ENCODE data around the gene TEKTIP1.

Gene TEKTIP1

DNA sequence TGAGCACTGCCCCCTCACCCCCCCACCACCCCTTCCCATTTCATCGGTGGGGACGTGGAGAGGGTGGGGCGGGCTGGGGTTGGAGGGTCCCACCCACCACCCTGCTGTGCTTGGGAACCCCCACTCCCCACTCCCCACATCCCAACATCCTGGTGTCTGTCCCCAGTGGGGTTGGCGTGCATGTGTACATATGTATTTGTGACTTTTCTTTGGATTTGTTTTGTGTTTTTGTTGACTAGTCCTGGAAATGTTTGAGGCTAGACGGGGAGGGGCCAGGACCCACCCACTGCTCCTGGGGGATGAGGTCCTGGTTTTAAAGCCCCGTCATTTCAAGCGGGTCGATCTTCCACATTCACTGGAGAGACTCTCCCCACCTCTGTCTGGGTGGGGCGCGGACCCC, 3.0 kb upstream of the TEKTIP1 start:
- Histone ChIP-seq H3K4me1 (ENCODE audit: control insufficient read depth, insufficient read depth, low read length) (peaks cover 11% of the 10 kb centered on the region), H3K27me3 (replicated peaks; ENCODE audit: control insufficient read depth, insufficient read depth, low read length) (no peaks in the 10 kb centered on the region), H3K36me3 (ENCODE audit: control insufficient read depth, insufficient read depth, low read length, severe bottlenecking) (peaks cover 44% of the 10 kb centered on the region), H3K9me3 (ENCODE audit: control insufficient read depth, low read length) (no peaks in the 10 kb centered on the region), H3K4me3 (ENCODE audit: low read length) (no peak overlapping the region), H3K9ac (ENCODE audit: low read length) (peak overlapping the region; percentile 41)
- no peak for DNase-seq (ENCODE audit: low read depth)

DNA sequence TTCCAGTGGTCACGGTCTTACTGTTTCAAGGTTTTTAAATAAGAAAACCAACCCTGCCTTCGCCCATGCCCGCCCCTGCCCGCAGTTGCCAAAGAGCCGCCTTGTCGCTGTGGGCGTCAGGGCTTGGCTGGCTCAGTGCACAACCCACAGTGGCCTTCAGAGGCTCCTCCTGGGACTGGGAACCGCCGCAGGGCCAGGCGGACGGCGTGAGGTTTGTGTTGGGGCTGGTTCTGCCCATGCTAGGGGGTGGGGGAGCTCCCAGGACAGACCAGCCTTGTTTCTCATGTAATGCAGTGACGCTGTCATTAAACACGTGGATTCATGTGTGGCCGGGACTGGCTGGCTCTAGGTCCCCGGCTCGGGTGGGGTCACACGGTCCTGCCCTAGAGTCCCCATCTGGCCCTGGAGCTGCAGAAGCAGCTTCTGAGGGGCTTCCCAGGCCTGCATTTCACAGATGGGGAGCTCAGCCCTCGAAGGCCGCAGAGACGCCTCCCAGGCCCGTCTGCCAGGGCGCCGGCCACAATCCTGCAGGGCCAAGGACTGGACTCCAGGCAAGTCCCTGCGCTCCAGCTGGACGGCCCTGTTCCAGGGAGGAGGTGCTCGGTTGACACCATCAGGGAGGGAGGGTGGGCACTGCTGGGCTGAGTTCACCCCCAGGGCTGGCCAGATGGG, 2.4 kb upstream of the TEKTIP1 start:
- H3K36me3 ChIP-seq (ENCODE audit: control insufficient read depth, insufficient read depth, low read length, severe bottlenecking) = peaks cover 39% of the 10 kb centered on the region
- no peak for DNase-seq (ENCODE audit: low read depth)
- peaks cover 11% of the 10 kb centered on the region for H3K4me1 ChIP-seq (ENCODE audit: control insufficient read depth, insufficient read depth, low read length)
- H3K27me3 ChIP-seq (replicated peaks; ENCODE audit: control insufficient read depth, insufficient read depth, low read length) = no peaks in the 10 kb centered on the region
- H3K9me3 ChIP-seq (ENCODE audit: control insufficient read depth, low read length) = no peaks in the 10 kb centered on the region
- peak overlapping the region; percentile 41 for H3K9ac ChIP-seq (ENCODE audit: low read length)
- H3K4me3 ChIP-seq (ENCODE audit: low read length) = no peak overlapping the region

GRCh38 chr19:3537101-3537437, 1.9 kb upstream of the TEKTIP1 start:
- Histone ChIP-seq H3K4me3 (ENCODE audit: low read length) (no peak overlapping the region), H3K9ac (ENCODE audit: low read length) (no peak overlapping the region), H3K4me1 (ENCODE audit: control insufficient read depth, insufficient read depth, low read length) (peaks cover 11% of the 10 kb centered on the region), H3K36me3 (ENCODE audit: control insufficient read depth, insufficient read depth, low read length, severe bottlenecking) (peaks cover 34% of the 10 kb centered on the region), H3K27me3 (replicated peaks; ENCODE audit: control insufficient read depth, insufficient read depth, low read length) (no peaks in the 10 kb centered on the region), H3K9me3 (ENCODE audit: control insufficient read depth, low read length) (no peaks in the 10 kb centered on the region)
- no peak for DNase-seq (ENCODE audit: low read depth)

- Histone ChIP-seq H3K9me3 (ENCODE audit: control insufficient read depth, low read length) (no peaks in the 10 kb centered on the region), H3K4me1 (ENCODE audit: control insufficient read depth, insufficient read depth, low read length) (peaks cover 11% of the 10 kb centered on the region), H3K9ac (ENCODE audit: low read length) (no peak overlapping the region), H3K4me3 (ENCODE audit: low read length) (no peak overlapping the region), H3K36me3 (ENCODE audit: control insufficient read depth, insufficient read depth, low read length, severe bottlenecking) (peaks cover 32% of the 10 kb centered on the region), H3K27me3 (replicated peaks; ENCODE audit: control insufficient read depth, insufficient read depth, low read length) (no peaks in the 10 kb centered on the region)
- DNase-seq (ENCODE audit: low read depth) = no peak
Observed at GRCh38 chr19:3537438-3538240, 1.3 kb upstream of the TEKTIP1 start.

DNA sequence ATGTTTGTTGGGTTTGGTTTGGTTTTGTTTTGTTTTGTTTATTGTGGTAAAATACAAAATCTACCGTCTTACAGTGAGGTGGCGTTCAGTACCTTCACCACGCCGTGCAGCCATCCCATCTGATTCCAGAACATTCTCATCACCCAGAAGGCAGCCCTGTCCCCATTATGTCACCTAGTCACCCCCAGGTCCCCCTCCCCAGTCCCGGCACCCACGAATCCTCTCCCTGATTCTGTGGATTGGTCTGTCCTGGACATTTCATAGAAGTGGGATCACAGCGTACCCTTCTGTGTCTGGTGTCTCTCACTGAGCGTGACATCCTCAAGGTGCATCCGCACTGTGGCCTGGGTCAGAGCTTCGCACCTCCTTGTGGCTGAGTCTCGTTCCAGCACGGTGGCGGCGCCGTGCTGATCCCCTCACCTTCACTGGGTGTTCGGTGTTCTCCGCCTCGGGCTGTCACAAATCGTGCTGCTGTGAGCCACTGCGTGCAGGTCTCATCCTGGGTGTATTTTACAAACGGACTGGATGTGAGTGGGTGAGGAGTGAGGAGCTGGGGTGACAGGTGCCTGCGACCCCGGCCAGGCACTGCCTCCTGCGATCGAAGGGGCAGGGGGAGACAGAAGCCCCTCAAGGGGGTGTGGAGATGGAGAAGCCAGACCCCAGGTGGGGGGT, 580 bp upstream of the TEKTIP1 start:
- Histone ChIP-seq H3K36me3 (ENCODE audit: control insufficient read depth, insufficient read depth, low read length, severe bottlenecking) (peaks cover 24% of the 10 kb centered on the region), H3K9ac (ENCODE audit: low read length) (no peak overlapping the region), H3K4me1 (ENCODE audit: control insufficient read depth, insufficient read depth, low read length) (peaks cover 11% of the 10 kb centered on the region), H3K4me3 (ENCODE audit: low read length) (no peak overlapping the region), H3K9me3 (ENCODE audit: control insufficient read depth, low read length) (no peaks in the 10 kb centered on the region), H3K27me3 (replicated peaks; ENCODE audit: control insufficient read depth, insufficient read depth, low read length) (no peaks in the 10 kb centered on the region)
- no peak for DNase-seq (ENCODE audit: low read depth)

GRCh38 chr19:3539756-3540118, 763 bp downstream of the TEKTIP1 start:
- H3K27me3 ChIP-seq (replicated peaks; ENCODE audit: control insufficient read depth, insufficient read depth, low read length) = no peaks in the 10 kb centered on the region
- H3K9ac ChIP-seq (ENCODE audit: low read length) = no peak overlapping the region
- peaks cover 16% of the 10 kb centered on the region for H3K36me3 ChIP-seq (ENCODE audit: control insufficient read depth, insufficient read depth, low read length, severe bottlenecking)
- no peak overlapping the region for H3K4me3 ChIP-seq (ENCODE audit: low read length)
- DNase-seq (ENCODE audit: low read depth) = no peak
- H3K4me1 ChIP-seq (ENCODE audit: control insufficient read depth, insufficient read depth, low read length) = peaks cover 11% of the 10 kb centered on the region
- no peaks in the 10 kb centered on the region for H3K9me3 ChIP-seq (ENCODE audit: control insufficient read depth, low read length)

DNA sequence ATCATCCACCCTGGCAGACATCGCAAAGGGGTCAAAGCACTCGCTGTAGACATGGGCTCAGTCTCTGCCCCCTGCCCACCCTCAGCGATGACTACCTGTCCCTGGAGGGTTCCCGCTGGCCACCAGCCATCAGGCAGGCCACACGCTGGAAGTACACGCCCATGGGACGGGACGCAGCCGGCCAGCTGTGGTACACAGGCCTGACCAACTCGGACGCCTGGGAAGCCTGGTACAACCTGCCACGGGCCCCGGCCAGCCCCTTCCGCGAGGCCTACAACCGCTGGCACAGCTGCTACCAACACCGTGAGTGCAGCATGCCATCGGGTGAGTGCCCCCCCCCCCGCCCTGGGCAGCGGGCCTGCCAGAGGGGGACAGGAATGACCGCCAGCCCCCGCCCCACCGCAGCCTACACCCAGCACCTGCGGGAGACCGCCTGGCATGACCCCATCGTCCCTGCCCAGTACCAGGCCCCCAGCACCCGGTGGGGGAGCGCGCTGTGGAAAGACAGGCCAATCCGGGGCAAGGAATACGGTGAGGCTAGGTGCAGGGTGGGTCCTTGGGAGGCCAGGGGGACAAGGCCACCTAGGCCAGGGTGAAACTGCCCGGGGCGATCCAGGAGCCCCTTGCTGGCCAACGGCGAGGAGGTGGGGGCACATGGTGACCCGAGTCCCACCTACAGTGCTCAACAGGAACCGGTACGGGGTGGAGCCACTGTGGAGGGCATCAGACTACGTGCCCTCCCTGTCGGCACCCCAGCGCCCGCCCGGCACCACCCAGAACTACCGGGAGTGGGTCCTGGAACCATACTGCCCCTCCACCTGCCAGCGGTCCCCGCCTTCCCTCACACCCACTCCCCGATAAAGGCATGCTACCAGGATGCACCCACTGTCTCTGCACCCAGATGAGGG, 4.4 kb downstream of the TEKTIP1 start:
- Histone ChIP-seq H3K4me3 (ENCODE audit: low read length) (no peak overlapping the region), H3K27me3 (replicated peaks; ENCODE audit: control insufficient read depth, insufficient read depth, low read length) (no peaks in the 10 kb centered on the region), H3K9me3 (ENCODE audit: control insufficient read depth, low read length) (no peaks in the 10 kb centered on the region), H3K4me1 (ENCODE audit: control insufficient read depth, insufficient read depth, low read length) (no peaks in the 10 kb centered on the region), H3K36me3 (ENCODE audit: control insufficient read depth, insufficient read depth, low read length, severe bottlenecking) (peaks cover 35% of the 10 kb centered on the region), H3K9ac (ENCODE audit: low read length) (no peak overlapping the region)
- no peak for DNase-seq (ENCODE audit: low read depth)

GRCh38 chr19:3544058-3544376, 5.0 kb downstream of the TEKTIP1 start:
- Histone ChIP-seq H3K9me3 (ENCODE audit: control insufficient read depth, low read length) (no peaks in the 10 kb centered on the region), H3K4me1 (ENCODE audit: control insufficient read depth, insufficient read depth, low read length) (no peaks in the 10 kb centered on the region), H3K4me3 (ENCODE audit: low read length) (no peak overlapping the region), H3K36me3 (ENCODE audit: control insufficient read depth, insufficient read depth, low read length, severe bottlenecking) (peaks cover 35% of the 10 kb centered on the region), H3K27me3 (replicated peaks; ENCODE audit: control insufficient read depth, insufficient read depth, low read length) (no peaks in the 10 kb centered on the region), H3K9ac (ENCODE audit: low read length) (no peak overlapping the region)
- no peak for DNase-seq (ENCODE audit: low read depth)

- DNase-seq (ENCODE audit: low read depth) = peak; percentile 73
- H3K27me3 ChIP-seq (replicated peaks; ENCODE audit: control insufficient read depth, insufficient read depth, low read length) = no peaks in the 10 kb centered on the region
- H3K4me1 ChIP-seq (ENCODE audit: control insufficient read depth, insufficient read depth, low read length) = no peaks in the 10 kb centered on the region
Observed at GRCh38 chr19:3544742-3545668, 6.0 kb downstream of the TEKTIP1 start.

DNA sequence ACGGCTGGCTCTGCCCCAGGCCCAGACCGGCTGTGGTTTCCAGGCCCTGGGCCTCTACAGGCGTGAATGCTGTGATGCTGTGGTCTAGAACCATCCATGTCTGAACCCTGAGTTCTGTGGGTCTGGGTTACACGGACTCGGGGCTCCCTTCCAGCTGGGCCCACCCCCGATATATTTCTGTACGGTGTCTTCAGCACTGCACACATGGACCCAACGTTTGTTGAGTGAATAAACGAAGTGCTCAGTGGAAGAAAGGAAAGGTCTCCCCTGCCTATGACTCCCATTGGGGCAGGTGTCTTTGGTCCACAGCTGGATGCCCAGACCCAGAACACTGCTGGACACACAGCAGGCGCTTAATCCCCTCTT, 6.7 kb downstream of the TEKTIP1 start:
- no peak for DNase-seq (ENCODE audit: low read depth)
- Histone ChIP-seq H3K4me3 (ENCODE audit: low read length) (no peak overlapping the region), H3K4me1 (ENCODE audit: control insufficient read depth, insufficient read depth, low read length) (no peaks in the 10 kb centered on the region), H3K36me3 (ENCODE audit: control insufficient read depth, insufficient read depth, low read length, severe bottlenecking) (peaks cover 36% of the 10 kb centered on the region), H3K27me3 (replicated peaks; ENCODE audit: control insufficient read depth, insufficient read depth, low read length) (no peaks in the 10 kb centered on the region), H3K9ac (ENCODE audit: low read length) (no peak overlapping the region), H3K9me3 (ENCODE audit: control insufficient read depth, low read length) (no peaks in the 10 kb centered on the region)

More at GRCh38 chr19:3544742-3545668, 6.0 kb downstream of the TEKTIP1 start:
- peaks cover 35% of the 10 kb centered on the region for H3K36me3 ChIP-seq (ENCODE audit: control insufficient read depth, insufficient read depth, low read length, severe bottlenecking)
- H3K9me3 ChIP-seq (ENCODE audit: control insufficient read depth, low read length) = no peaks in the 10 kb centered on the region
- no peak overlapping the region for H3K4me3 ChIP-seq (ENCODE audit: low read length)
- H3K9ac ChIP-seq (ENCODE audit: low read length) = no peak overlapping the region

Measured in adipocyte (in vitro differentiated cells).